ENCODE measurements around the gene PLA2R1.

Gene PLA2R1

GRCh38 chr2:160033732-160034392 lies 28.6 kb downstream of the PLA2R1 start:
- no peak for TF ChIP-seq POLR2A (IDR thresholded peaks at IDR 0.05; ENCODE audit: low read depth, low read length)
- no peak for DNase-seq (ENCODE audit: insufficient read length, low spot score)
- no peak for FAIRE-seq

- DNase-seq (ENCODE audit: insufficient read length, low spot score) (no peak), FAIRE-seq (no peak)
- no peak for TF ChIP-seq POLR2A (IDR thresholded peaks at IDR 0.05; ENCODE audit: low read depth, low read length)
These were observed 33.2 kb downstream of the PLA2R1 start for GRCh38 chr2:160029270-160029628.

GRCh38 chr2:160028431-160029269 lies 33.8 kb downstream of the PLA2R1 start:
- DNase-seq (ENCODE audit: insufficient read length, low spot score), result no peak
- no peak for FAIRE-seq
- no peak for TF ChIP-seq POLR2A (IDR thresholded peaks at IDR 0.05; ENCODE audit: low read depth, low read length)

DNA sequence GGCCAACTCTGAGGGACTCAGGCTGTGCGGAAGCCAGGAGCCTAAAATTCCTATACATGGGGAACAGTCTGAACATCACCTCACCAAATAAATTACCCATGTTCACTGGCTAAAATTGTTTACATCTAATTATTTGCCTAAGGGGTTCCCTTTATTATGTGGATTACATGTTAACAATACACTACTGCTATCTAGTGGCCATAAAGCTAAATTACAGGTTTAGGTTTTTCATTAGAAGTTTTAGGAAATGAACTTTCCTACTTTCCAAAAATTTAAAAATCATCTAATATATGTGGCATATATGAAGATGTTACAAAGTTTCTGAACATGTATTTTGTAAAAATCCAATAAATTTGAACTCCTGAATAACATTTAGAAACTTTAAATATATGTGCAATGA lies 40.3 kb downstream of the PLA2R1 start:
- DNase-seq (ENCODE audit: insufficient read length, low spot score) (no peak), FAIRE-seq (no peak)
- TF ChIP-seq POLR2A (IDR thresholded peaks at IDR 0.05; ENCODE audit: low read depth, low read length), result no peak

GRCh38 chr2:160019374-160020090 lies 42.9 kb downstream of the PLA2R1 start:
- TF ChIP-seq POLR2A (IDR thresholded peaks at IDR 0.05; ENCODE audit: low read depth, low read length), result no peak
- DNase-seq (ENCODE audit: insufficient read length, low spot score) (no peak), FAIRE-seq (no peak)

- FAIRE-seq, result no peak
- TF ChIP-seq POLR2A (IDR thresholded peaks at IDR 0.05; ENCODE audit: low read depth, low read length), result no peak
- DNase-seq (ENCODE audit: insufficient read length, low spot score), result no peak
These were observed 46.7 kb downstream of the PLA2R1 start for GRCh38 chr2:160015746-160016145.

- DNase-seq (ENCODE audit: insufficient read length, low spot score) (no peak), FAIRE-seq (no peak)
- no peak for TF ChIP-seq POLR2A (IDR thresholded peaks at IDR 0.05; ENCODE audit: low read depth, low read length)
These were observed 48.2 kb downstream of the PLA2R1 start for GRCh38 chr2:160014227-160014626.

DNA sequence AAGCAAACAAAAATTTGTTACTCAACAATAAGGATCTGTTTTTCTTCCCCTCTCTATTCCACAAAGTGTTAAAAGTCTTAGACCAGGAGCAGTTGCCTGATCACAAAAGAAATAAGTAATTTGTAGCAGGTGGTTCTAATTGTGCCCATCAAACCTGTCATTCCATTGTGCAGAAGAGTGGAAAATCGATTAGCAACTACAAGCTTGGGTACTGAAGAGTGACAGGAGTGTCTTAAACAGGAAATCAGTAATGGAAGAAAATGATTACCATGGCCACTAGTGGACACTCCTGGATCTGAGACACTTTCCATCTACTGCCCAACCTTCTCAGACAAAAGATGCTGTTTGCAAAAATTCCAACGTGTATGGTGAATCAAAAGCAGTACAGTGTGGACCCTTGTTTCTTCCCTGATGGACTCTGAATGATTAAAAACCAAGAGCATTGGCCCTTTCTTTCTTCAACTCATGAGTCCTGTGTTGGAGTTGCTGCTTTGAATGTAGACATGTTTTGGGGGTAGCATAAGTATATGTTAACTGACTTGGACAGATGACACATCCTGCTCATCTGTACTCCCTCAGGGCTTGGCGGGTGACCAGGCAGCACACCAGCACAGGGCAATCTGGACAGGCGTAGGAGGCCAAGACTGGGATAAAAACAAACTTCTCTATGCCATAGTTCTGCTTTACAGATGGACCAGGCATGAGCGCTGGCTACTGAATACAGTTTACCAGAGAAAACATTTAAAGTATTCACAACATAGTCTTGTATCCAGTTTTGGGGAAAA lies 51.9 kb downstream of the PLA2R1 start:
- TF ChIP-seq POLR2A (IDR thresholded peaks at IDR 0.05; ENCODE audit: low read depth, low read length), result no peak
- FAIRE-seq, result no peak
- no peak for DNase-seq (ENCODE audit: insufficient read length, low spot score)

- FAIRE-seq, result no peak
- no peak for DNase-seq (ENCODE audit: insufficient read length, low spot score)
- no peak for TF ChIP-seq POLR2A (IDR thresholded peaks at IDR 0.05; ENCODE audit: low read depth, low read length)
These were observed 55.3 kb downstream of the PLA2R1 start for GRCh38 chr2:160007111-160007510.

DNA sequence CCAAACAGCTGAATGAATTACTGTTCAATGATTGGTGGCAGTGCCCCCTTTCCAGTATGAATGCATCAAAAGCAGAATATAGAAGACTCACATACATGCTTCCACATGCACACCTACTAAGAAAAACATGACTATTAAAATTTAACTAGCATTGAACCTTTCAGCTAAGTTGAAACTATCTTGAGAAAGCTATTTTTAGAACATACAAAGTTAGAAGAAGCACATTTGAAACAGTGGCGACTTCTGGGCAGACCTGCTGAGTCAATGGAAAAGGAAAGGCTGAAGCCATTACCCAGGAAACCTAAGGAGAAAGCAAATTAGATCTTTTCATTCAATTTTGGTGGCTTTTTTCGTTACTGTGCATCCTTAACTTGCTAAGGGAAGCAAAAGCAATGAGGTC lies 55.9 kb downstream of the PLA2R1 start:
- TF ChIP-seq POLR2A (IDR thresholded peaks at IDR 0.05; ENCODE audit: low read depth, low read length), result no peak
- DNase-seq (ENCODE audit: insufficient read length, low spot score) (no peak), FAIRE-seq (no peak)

GRCh38 chr2:160005908-160006307 lies 56.5 kb downstream of the PLA2R1 start:
- no peak for FAIRE-seq
- DNase-seq (ENCODE audit: insufficient read length, low spot score), result no peak
- TF ChIP-seq POLR2A (IDR thresholded peaks at IDR 0.05; ENCODE audit: low read depth, low read length), result no peak

- no peak for TF ChIP-seq POLR2A (IDR thresholded peaks at IDR 0.05; ENCODE audit: low read depth, low read length)
- FAIRE-seq, result no peak
- no peak for DNase-seq (ENCODE audit: insufficient read length, low spot score)
These were observed 56.9 kb downstream of the PLA2R1 start for GRCh38 chr2:160005476-160005875.

GRCh38 chr2:159998961-159999360 lies 63.5 kb downstream of the PLA2R1 start:
- no peak for TF ChIP-seq POLR2A (IDR thresholded peaks at IDR 0.05; ENCODE audit: low read depth, low read length)
- FAIRE-seq (no peak), DNase-seq (ENCODE audit: insufficient read length, low spot score) (no peak)

DNA sequence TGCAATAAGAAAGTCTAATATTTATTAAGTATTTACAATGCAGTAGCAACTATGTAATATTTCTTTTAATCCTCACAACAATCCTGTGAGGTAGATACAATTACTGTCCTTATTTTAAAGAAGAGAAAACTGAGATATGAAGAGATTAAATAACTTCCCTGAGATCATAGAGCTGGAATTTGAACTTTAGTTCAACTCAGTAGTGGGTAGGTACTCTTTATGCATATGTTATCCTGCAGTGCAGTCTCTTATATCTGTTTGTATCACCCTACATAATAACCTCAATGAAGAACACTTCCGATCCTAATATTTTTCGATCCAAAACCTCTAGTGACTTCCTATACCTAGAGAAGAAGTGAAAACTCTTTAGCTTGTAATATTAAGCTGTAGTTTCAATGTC lies 64.2 kb downstream of the PLA2R1 start:
- FAIRE-seq, result no peak

More for the DNA sequence above, 64.2 kb downstream of the PLA2R1 start:
- DNase-seq (ENCODE audit: insufficient read length, low spot score), result no peak
- no peak for TF ChIP-seq POLR2A (IDR thresholded peaks at IDR 0.05; ENCODE audit: low read depth, low read length)
